GM12873 (cell line): Measurements from ENCODE around the gene GALNT5.

Experiments
- TF ChIP-seq, protein P1 (sequence below): IDR thresholded peaks from 2 replicates; pipeline ENCODE4 v1.5.1; 2012; ENCODE audit warnings: low read depth, mild to moderate bottlenecking, moderate library complexity, low read length, control low read depth; ENCODE audit not compliant: insufficient read depth; ENCODE audit errors: missing control alignments

Gene GALNT5

DNA sequence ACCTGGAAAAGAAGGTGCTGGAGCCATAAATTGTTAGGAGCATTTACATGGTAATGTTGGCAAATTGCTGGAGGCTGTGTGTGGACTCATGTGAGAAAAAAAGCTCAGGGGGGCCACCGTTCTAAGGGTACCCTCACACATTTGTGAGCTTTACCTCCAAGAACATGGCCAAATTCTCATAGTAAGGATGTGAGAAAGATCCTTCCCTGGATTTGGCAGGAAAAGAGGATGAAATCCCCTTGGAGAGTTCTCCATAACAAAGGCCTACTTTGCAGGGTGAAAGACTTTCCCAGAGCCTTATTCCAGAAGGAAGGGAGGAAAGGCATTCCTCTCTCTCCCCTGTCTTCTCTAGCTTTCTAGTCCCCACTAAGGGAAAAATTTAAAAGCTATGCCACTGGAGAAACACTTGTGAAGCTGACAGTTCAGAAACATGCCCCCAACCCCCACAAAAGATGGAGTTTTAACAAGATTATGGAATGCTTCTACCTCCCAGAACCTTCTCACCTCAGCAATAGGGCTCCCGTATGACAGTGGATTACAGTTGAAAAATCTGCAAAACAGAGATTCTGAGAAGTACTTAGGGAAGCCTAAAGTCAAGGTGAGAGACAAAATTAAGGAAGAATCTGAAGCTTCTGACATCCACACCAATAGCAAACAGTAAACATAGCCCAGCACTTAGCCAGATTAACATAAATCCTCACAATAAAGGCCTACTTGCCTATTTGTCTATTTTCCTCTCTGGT is 88.3 kb downstream of the GALNT5 start:
- TF ChIP-seq, protein P1, sequence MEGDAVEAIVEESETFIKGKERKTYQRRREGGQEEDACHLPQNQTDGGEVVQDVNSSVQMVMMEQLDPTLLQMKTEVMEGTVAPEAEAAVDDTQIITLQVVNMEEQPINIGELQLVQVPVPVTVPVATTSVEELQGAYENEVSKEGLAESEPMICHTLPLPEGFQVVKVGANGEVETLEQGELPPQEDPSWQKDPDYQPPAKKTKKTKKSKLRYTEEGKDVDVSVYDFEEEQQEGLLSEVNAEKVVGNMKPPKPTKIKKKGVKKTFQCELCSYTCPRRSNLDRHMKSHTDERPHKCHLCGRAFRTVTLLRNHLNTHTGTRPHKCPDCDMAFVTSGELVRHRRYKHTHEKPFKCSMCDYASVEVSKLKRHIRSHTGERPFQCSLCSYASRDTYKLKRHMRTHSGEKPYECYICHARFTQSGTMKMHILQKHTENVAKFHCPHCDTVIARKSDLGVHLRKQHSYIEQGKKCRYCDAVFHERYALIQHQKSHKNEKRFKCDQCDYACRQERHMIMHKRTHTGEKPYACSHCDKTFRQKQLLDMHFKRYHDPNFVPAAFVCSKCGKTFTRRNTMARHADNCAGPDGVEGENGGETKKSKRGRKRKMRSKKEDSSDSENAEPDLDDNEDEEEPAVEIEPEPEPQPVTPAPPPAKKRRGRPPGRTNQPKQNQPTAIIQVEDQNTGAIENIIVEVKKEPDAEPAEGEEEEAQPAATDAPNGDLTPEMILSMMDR, result no peak

DNA sequence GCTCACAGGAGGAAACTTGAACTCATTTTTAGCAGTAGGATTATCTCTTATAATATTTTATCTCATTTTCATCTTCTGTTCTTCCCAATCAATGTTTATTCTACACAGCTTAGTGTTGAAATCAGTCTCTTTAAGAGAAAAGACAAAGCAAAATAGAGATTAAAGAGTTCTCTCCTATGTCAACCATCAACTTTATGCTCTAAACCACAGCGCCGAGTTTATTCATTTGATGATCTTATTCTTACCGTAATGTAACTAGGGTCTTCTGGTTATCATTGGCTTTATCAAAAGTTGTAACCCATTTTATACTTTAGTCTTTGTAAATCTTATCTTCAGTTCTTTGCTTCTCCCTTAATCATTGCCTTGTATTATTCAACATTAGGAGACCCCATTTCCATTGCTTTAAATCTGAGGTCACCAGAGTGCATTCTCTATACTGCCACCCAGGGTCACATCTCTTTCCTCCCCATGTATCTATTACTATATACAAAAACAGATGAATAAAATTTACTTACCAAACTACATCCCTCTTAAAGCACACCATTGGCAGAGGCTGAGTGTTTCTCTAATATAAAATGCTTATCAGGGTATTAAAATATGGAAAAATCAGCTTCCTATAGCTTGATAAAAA is 90.9 kb downstream of the GALNT5 start:
- TF ChIP-seq, protein P1, result no peak

DNA sequence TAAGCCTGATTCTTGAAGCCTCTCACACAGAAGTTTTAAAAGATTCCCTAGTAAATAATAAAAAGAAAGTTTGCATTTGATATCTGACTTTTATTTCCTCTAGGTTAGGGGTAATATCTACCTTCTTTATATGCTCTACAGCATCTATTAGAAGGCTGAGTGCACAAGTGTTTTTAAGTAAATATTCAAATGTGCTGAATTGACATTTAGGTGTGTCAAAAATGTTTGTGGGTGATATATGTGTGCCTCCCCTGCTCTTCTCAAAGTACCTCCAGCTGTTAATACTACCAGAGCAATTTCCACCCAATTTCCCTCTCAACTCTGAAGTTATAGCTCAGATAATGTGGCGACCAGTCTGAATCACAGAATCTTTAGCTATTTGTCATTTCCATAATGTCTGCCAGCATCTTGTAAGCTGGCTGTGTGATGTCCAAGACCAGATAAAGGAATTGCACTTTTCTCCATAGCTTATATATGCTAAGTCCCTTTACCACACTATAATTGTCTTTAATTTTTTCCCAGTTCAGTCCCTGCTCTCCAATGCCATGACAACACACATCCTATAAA is 92.5 kb downstream of the GALNT5 start:
- TF ChIP-seq, protein P1, result no peak

DNA sequence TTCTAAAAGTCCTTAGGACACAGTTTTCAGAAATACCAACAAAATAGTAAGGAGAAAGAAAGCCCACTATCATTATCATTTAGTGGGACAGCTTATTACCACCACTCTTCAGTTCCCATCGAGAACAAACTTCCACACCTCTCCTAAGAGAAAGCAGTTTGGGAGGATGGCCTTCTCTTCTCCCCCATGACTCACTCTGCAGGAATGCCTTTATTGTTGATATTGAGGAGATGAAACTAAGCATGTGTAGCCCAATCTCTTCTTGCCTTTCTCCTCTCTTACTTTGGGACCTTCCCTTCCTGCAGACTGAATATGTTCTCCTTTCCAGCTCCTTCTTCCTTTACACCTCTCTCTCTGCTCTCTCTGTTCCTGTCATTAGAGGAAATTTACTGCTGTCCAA is 98.1 kb downstream of the GALNT5 start:
- TF ChIP-seq, protein P1, result no peak

DNA sequence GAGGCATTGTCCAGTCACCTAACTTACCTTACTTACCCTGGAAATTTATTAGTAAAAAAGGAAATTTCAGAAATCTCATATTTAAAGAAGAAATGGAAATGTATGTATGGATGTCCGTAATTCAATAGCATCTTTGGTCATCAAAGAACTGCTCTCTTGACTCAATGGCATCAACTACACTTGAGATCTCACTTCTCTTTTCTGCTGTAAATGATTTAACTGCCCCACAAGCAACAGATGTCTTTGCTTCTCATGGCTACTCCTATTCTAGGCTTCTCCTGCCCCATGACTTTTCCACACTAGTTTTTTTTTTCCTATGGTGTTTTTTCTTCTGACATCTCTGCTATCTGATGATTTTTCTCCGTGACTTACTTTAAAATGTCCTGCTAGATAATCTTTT is 102.1 kb downstream of the GALNT5 start:
- TF ChIP-seq, protein P1, result no peak

DNA sequence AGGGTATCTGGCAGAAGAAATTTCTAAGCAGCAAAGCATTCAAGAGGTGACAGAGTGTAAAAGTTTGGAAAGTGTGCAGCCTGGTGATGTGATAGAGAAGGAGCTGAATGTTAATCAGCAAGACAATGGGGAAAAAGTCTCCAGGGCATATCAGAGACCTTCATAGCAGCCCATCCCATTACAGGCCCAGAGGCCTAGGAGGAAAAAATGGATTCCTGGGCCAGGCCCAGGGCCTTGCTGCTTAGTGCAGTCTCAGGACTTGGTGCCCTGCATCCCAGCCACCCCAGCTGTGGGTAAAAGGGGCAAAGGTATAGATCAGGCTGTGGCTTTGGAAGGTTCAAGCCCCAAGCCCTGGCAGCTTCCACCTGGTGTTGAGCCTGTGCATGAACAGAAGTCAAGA is 104.0 kb downstream of the GALNT5 start:
- TF ChIP-seq, protein P1, result no peak

DNA sequence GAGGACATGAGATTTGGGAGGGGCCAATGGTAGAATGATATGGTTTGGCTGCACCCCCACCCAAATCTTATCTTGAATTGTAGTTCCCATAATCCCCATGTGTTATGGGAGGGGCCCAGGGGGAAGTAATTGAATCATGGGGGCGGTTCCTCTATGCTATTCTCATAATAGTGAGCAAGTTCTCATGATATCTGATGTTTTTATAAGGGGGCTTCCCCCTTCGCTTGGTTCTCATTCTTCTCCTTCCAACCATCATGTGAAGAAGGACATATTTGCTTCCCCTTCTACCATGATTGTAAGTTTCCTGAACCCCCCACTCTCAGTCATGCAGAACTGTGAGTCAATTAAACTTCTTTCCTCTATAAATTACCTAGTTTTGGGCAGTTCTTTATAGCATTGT is 105.1 kb downstream of the GALNT5 start:
- TF ChIP-seq, protein P1, result no peak
